Mesendoderm (in vitro differentiated cells): ENCODE results near the gene CPA1.

ENCODE experiments used
- DNase-seq: peaks from one replicate; pipeline ENCODE4 v3.0.0; 2013
- H2AK5ac ChIP-seq: 2 replicates; pipeline ENCODE4 v1.6.1; 2013; ENCODE audit warnings: low read length, inconsistent platforms
- H2BK120ac ChIP-seq: 2 replicates; pipeline ENCODE4 v1.6.1; 2013; ENCODE audit warnings: low read depth, mild to moderate bottlenecking, low read length, moderate library complexity, mixed read lengths
- H2BK15ac ChIP-seq: replicated peaks from 2 replicates; pipeline ENCODE4 v1.6.1; 2013; ENCODE audit warnings: low read depth, mild to moderate bottlenecking, moderate library complexity
- H2BK5ac ChIP-seq: 2 replicates; pipeline ENCODE4 v1.6.1; 2013; ENCODE audit warnings: low read length, inconsistent platforms
- H3K18ac ChIP-seq: 2 replicates; pipeline ENCODE4 v1.6.1; 2013; ENCODE audit warnings: mild to moderate bottlenecking, low read length, mixed read lengths
- H3K23ac ChIP-seq: one replicate; pipeline ENCODE4 v1.6.1; 2013; ENCODE audit warnings: low read length
- H3K27ac ChIP-seq: 2 replicates; pipeline ENCODE4 v1.5.1; 2013; ENCODE audit warnings: low read depth, mild to moderate bottlenecking, inconsistent platforms, low read length, moderate library complexity
- H3K27me3 ChIP-seq: 2 replicates; pipeline ENCODE4 v1.6.1; 2013; ENCODE audit warnings: low read length, control low read depth, mild to moderate bottlenecking, inconsistent platforms; ENCODE audit not compliant: insufficient read depth, poor library complexity
- H3K36me3 ChIP-seq: 2 replicates; pipeline ENCODE4 v1.6.1; 2013; ENCODE audit warnings: low read length, inconsistent platforms; ENCODE audit not compliant: control insufficient read depth, insufficient read depth
- H3K4ac ChIP-seq: one replicate; pipeline ENCODE4 v1.6.1; 2013; ENCODE audit warnings: low read depth, mild to moderate bottlenecking, low read length, moderate library complexity
- H3K4me1 ChIP-seq: 2 replicates; pipeline ENCODE4 v1.6.1; 2013; ENCODE audit warnings: low read depth, low read length, inconsistent platforms; ENCODE audit not compliant: control insufficient read depth
- H3K4me2 ChIP-seq: 2 replicates; pipeline ENCODE4 v1.6.1; 2013; ENCODE audit warnings: low read length
- H3K4me3 ChIP-seq: 2 replicates; pipeline ENCODE4 v1.5.1; 2013; ENCODE audit warnings: mild to moderate bottlenecking, low read length
- H3K56ac ChIP-seq: one replicate; pipeline ENCODE4 v1.6.1; 2013; ENCODE audit warnings: low read length
- H3K79me1 ChIP-seq: 2 replicates; pipeline ENCODE4 v1.6.1; 2013; ENCODE audit warnings: low read length, inconsistent platforms
- H3K79me2 ChIP-seq: 2 replicates; pipeline ENCODE4 v1.6.1; 2013; ENCODE audit warnings: mild to moderate bottlenecking, low read length; ENCODE audit not compliant: control insufficient read depth, insufficient read depth
- H3K9ac ChIP-seq: 2 replicates; pipeline ENCODE4 v1.6.1; 2013; ENCODE audit warnings: low read length, inconsistent platforms
- H4K5ac ChIP-seq: one replicate; pipeline ENCODE4 v1.6.1; 2013; ENCODE audit warnings: low read length
- H4K8ac ChIP-seq: one replicate; pipeline ENCODE4 v1.6.1; 2013; ENCODE audit warnings: low read depth, mild to moderate bottlenecking, control low read depth, low read length, moderate library complexity
- WGBS: extraction: QIAGEN DNeasy Blood & Tissue Kit; methylation state at CpG from one replicate; pipeline ENCODE4 v1.1.7; 2013; ENCODE audit warnings: low lambda C conversion rate, missing lambda C conversion rate; ENCODE audit not compliant: insufficient coverage; ENCODE audit errors: extremely low coverage; 5-methylcytosine and 5-hydroxymethylcytosine counted together

The CPA1 gene

GRCh38 chr7:130397051-130397757, 16.9 kb downstream of the CPA1 start:
- H3K27me3 ChIP-seq = no peaks in the 10 kb centered on the region
- no peak overlapping the region for H3K9ac ChIP-seq
- no peak for DNase-seq
- no peaks in the 10 kb centered on the region for H3K36me3 ChIP-seq
- no peak overlapping the region for H3K18ac ChIP-seq
- H3K4ac ChIP-seq = no peak overlapping the region
- WGBS = no CpG with 5 or more reads among the region's 7 CpGs
- H3K79me2 ChIP-seq = no peaks in the 10 kb centered on the region
- H3K79me1 ChIP-seq = no peaks in the 10 kb centered on the region
- H3K27ac ChIP-seq = no peak overlapping the region
- no peak overlapping the region for H2BK5ac ChIP-seq
- H3K4me3 ChIP-seq = no peak overlapping the region
- H3K4me2 ChIP-seq = no peak overlapping the region
- H3K23ac ChIP-seq = no peak overlapping the region
- H2BK15ac ChIP-seq = no peak overlapping the region
- H3K4me1 ChIP-seq = no peaks in the 10 kb centered on the region
- no peak overlapping the region for H2AK5ac ChIP-seq
- no peak overlapping the region for H4K5ac ChIP-seq
- H2BK120ac ChIP-seq = no peak overlapping the region
- H4K8ac ChIP-seq = no peak overlapping the region
- no peak overlapping the region for H3K56ac ChIP-seq

GRCh38 chr7:130397758-130398073, 17.4 kb downstream of the CPA1 start:
- Histone ChIP-seq H3K9ac (no peak overlapping the region), H3K18ac (no peak overlapping the region), H3K27me3 (no peaks in the 10 kb centered on the region), H2BK120ac (no peak overlapping the region), H2AK5ac (no peak overlapping the region), H3K79me1 (no peaks in the 10 kb centered on the region), H3K4me1 (no peaks in the 10 kb centered on the region), H3K4me3 (no peak overlapping the region), H4K8ac (no peak overlapping the region), H3K27ac (no peak overlapping the region), H2BK15ac (no peak overlapping the region), H3K4ac (no peak overlapping the region), H4K5ac (no peak overlapping the region), H3K79me2 (no peaks in the 10 kb centered on the region), H3K36me3 (no peaks in the 10 kb centered on the region), H2BK5ac (no peak overlapping the region), H3K4me2 (no peak overlapping the region), H3K56ac (no peak overlapping the region), H3K23ac (no peak overlapping the region)
- no CpG with 5 or more reads among the region's 3 CpGs for WGBS
- no peak for DNase-seq

GRCh38 chr7:130398526-130399090, 18.3 kb downstream of the CPA1 start:
- H3K79me2 ChIP-seq = no peaks in the 10 kb centered on the region
- no peak overlapping the region for H3K18ac ChIP-seq
- H3K27me3 ChIP-seq = no peaks in the 10 kb centered on the region
- no peak overlapping the region for H3K27ac ChIP-seq
- H3K4me1 ChIP-seq = no peaks in the 10 kb centered on the region
- H3K4ac ChIP-seq = no peak overlapping the region
- no CpG with 5 or more reads among the region's 8 CpGs for WGBS
- H3K4me2 ChIP-seq = no peak overlapping the region
- H2BK15ac ChIP-seq = no peak overlapping the region
- no peak overlapping the region for H3K56ac ChIP-seq
- no peaks in the 10 kb centered on the region for H3K79me1 ChIP-seq
- no peak overlapping the region for H2AK5ac ChIP-seq
- no peak for DNase-seq
- no peak overlapping the region for H3K4me3 ChIP-seq
- H2BK5ac ChIP-seq = no peak overlapping the region
- no peak overlapping the region for H3K23ac ChIP-seq
- no peak overlapping the region for H4K8ac ChIP-seq
- H3K36me3 ChIP-seq = no peaks in the 10 kb centered on the region
- no peak overlapping the region for H3K9ac ChIP-seq
- H4K5ac ChIP-seq = no peak overlapping the region
- H2BK120ac ChIP-seq = no peak overlapping the region

GRCh38 chr7:130400120-130400572, 19.9 kb downstream of the CPA1 start:
- no peak overlapping the region for H3K9ac ChIP-seq
- no peak overlapping the region for H3K4me3 ChIP-seq
- H2BK5ac ChIP-seq = no peak overlapping the region
- no peak overlapping the region for H3K18ac ChIP-seq
- no peaks in the 10 kb centered on the region for H3K79me2 ChIP-seq
- no peak overlapping the region for H3K4me2 ChIP-seq
- no peaks in the 10 kb centered on the region for H3K79me1 ChIP-seq
- no peak for DNase-seq
- no peak overlapping the region for H2AK5ac ChIP-seq
- no peak overlapping the region for H4K5ac ChIP-seq
- WGBS = no CpG with 5 or more reads among the region's 4 CpGs
- H3K27me3 ChIP-seq = no peaks in the 10 kb centered on the region
- no peaks in the 10 kb centered on the region for H3K4me1 ChIP-seq
- H3K23ac ChIP-seq = no peak overlapping the region
- no peak overlapping the region for H3K27ac ChIP-seq
- no peak overlapping the region for H3K4ac ChIP-seq
- no peak overlapping the region for H2BK15ac ChIP-seq
- H4K8ac ChIP-seq = no peak overlapping the region
- no peak overlapping the region for H2BK120ac ChIP-seq
- H3K36me3 ChIP-seq = no peaks in the 10 kb centered on the region
- H3K56ac ChIP-seq = no peak overlapping the region

GRCh38 chr7:130401101-130401500, 20.8 kb downstream of the CPA1 start:
- H3K36me3 ChIP-seq = no peaks in the 10 kb centered on the region
- H3K56ac ChIP-seq = no peak overlapping the region
- no peak overlapping the region for H3K23ac ChIP-seq
- no peak overlapping the region for H4K5ac ChIP-seq
- no peak overlapping the region for H3K18ac ChIP-seq
- no peak for DNase-seq
- H3K4me3 ChIP-seq = no peak overlapping the region
- no peak overlapping the region for H4K8ac ChIP-seq
- H3K4me1 ChIP-seq = no peaks in the 10 kb centered on the region
- H3K27me3 ChIP-seq = no peaks in the 10 kb centered on the region
- H3K79me1 ChIP-seq = no peaks in the 10 kb centered on the region
- no peak overlapping the region for H3K4ac ChIP-seq
- H2BK5ac ChIP-seq = no peak overlapping the region
- no peak overlapping the region for H2AK5ac ChIP-seq
- no peak overlapping the region for H3K27ac ChIP-seq
- H3K9ac ChIP-seq = no peak overlapping the region
- no peak overlapping the region for H2BK120ac ChIP-seq
- H2BK15ac ChIP-seq = no peak overlapping the region
- H3K4me2 ChIP-seq = no peak overlapping the region
- H3K79me2 ChIP-seq = no peaks in the 10 kb centered on the region
- no CpG with 5 or more reads among the region's 1 CpG for WGBS

GRCh38 chr7:130401578-130401977, 21.3 kb downstream of the CPA1 start:
- Histone ChIP-seq H3K79me2 (no peaks in the 10 kb centered on the region), H2BK15ac (no peak overlapping the region), H3K23ac (no peak overlapping the region), H3K18ac (no peak overlapping the region), H3K4me1 (no peaks in the 10 kb centered on the region), H4K8ac (no peak overlapping the region), H3K27me3 (no peaks in the 10 kb centered on the region), H4K5ac (no peak overlapping the region), H2AK5ac (no peak overlapping the region), H2BK5ac (no peak overlapping the region), H3K36me3 (no peaks in the 10 kb centered on the region), H3K4me2 (no peak overlapping the region), H3K56ac (no peak overlapping the region), H3K4ac (no peak overlapping the region), H3K27ac (no peak overlapping the region), H3K4me3 (no peak overlapping the region), H2BK120ac (no peak overlapping the region), H3K9ac (no peak overlapping the region), H3K79me1 (no peaks in the 10 kb centered on the region)
- WGBS = no CpG with 5 or more reads among the region's 3 CpGs
- no peak for DNase-seq
